Thyroid gland (tissue), 4 donors: ENCODE results near the gene NFIX. TPM values are rescaled to one million over a fixed set of nuclear protein-coding genes. Genes with fewer than 3 reads are reported as not detected.

Experiments used
- DNase-seq, 2 donors: peaks; one replicate each; pipeline ENCODE4 v3.0.0-alpha.2; 2019
- H3K27ac ChIP-seq, 3 donors: fragments of 200-600 bp; sonication (generic); 1 replicate in 2 of 3; 2 replicates in 1 of 3; pipeline ENCODE4 v1.5.1; 2016 to 2019; ENCODE audit warnings: mild to moderate bottlenecking in 1 of 3, moderate library complexity in 1 of 3
- H3K27me3 ChIP-seq: fragments of 200-600 bp; sonication (generic); one replicate; pipeline ENCODE4 v1.5.1; 2019
- H3K36me3 ChIP-seq, 2 donors: fragments of 200-600 bp; sonication (generic); one replicate each; pipeline ENCODE4 v1.5.1; 2016 to 2019
- H3K4me1 ChIP-seq, 2 donors: fragments of 200-600 bp; sonication (generic); one replicate each; pipeline ENCODE4 v1.5.1; 2017 to 2019
- H3K4me3 ChIP-seq, 3 donors: fragments of 200-600 bp; sonication (generic); replicated peaks in 1 of 3; 1 replicate in 2 of 3; 2 replicates in 1 of 3; pipeline ENCODE4 v1.5.1; 2016; ENCODE audit warnings: mild to moderate bottlenecking in 1 of 3
- H3K9me3 ChIP-seq: fragments of 200-600 bp; sonication (generic); one replicate; pipeline ENCODE4 v1.5.1; 2017
- POLR2A ChIP-seq, 2 donors: fragments of 450-650 bp; IDR thresholded peaks; one replicate each; pipeline ENCODE4 v1.6.1; 2017; ENCODE audit warnings: antibody characterized with exemption in 2 of 2, mild to moderate bottlenecking in 2 of 2, moderate library complexity in 1 of 2
- WGBS, 2 donors: methylation state at CpG; one replicate each; pipeline ENCODE4 v1.1.5; 2017; 5-methylcytosine and 5-hydroxymethylcytosine counted together
- intact Hi-C: fragments of 100-400 bp; cut with DNase I; formaldehyde crosslinking; loops from one replicate; pipeline ENCODE4 v1.15.1; 2023
- total RNA-seq, 4 donors: library from RNA; depleted of rRNA; stranded (reverse); fragments of >200 nt; gene quantifications; one replicate each; pipeline ENCODE4 v1.2.3, GENCODE V29; 2016
- TF ChIP-seq, protein P1 (sequence below), 6 experiments: fragments of 200-600 bp in 3 of 6; fragments of 450-650 bp in 3 of 6; sonication (generic) in 3 of 6; IDR thresholded peaks; one replicate each; pipeline ENCODE4 v1.5.1; 2016 to 2019; ENCODE audit warnings: antibody characterized with exemption in 6 of 6, mild to moderate bottlenecking in 2 of 6, inconsistent platforms in 1 of 6, moderate library complexity in 1 of 6

The NFIX gene
- total RNA-seq, 4 donors from 2014 or later = 38.8 to 70.2 (median 62.4) TPM

- DNase-seq = peak; percentile 67 to 73
- no peaks in the 10 kb centered on the region for H3K9me3 ChIP-seq
- intact Hi-C loops = loop anchor here (2.0 kb wide), 2 partner anchors 77 to 111 kb away; no protein-coding TSS in a partner anchor
- H3K36me3 ChIP-seq = no peaks in the 10 kb centered on the region
- H3K4me3 ChIP-seq = no peak overlapping the region
- H3K4me1 ChIP-seq = peaks cover 4 to 14% of the 10 kb centered on the region in 2 donors
- no peaks in the 10 kb centered on the region for H3K27me3 ChIP-seq
- 12 to 16% methylated on average over 37 to 45 of the region's 51 CpGs for WGBS, 2 donors
- TF ChIP-seq, protein P1, sequence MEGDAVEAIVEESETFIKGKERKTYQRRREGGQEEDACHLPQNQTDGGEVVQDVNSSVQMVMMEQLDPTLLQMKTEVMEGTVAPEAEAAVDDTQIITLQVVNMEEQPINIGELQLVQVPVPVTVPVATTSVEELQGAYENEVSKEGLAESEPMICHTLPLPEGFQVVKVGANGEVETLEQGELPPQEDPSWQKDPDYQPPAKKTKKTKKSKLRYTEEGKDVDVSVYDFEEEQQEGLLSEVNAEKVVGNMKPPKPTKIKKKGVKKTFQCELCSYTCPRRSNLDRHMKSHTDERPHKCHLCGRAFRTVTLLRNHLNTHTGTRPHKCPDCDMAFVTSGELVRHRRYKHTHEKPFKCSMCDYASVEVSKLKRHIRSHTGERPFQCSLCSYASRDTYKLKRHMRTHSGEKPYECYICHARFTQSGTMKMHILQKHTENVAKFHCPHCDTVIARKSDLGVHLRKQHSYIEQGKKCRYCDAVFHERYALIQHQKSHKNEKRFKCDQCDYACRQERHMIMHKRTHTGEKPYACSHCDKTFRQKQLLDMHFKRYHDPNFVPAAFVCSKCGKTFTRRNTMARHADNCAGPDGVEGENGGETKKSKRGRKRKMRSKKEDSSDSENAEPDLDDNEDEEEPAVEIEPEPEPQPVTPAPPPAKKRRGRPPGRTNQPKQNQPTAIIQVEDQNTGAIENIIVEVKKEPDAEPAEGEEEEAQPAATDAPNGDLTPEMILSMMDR (IDR thresholded peaks at IDR 0.05) = peak; percentile 75 to 99 (median 98)
- no peak for TF ChIP-seq POLR2A (IDR thresholded peaks at IDR 0.05)
- H3K27ac ChIP-seq = no peak overlapping the region
Observed at GRCh38 chr19:12983542-12984142, 11.6 kb upstream of the NFIX start.

- no peaks in the 10 kb centered on the region for H3K36me3 ChIP-seq
- 85 to 87% methylated on average over 3 of the region's 3 CpGs for WGBS, 2 donors
Observed at GRCh38 chr19:12984143-12984627, 11.1 kb upstream of the NFIX start.

GRCh38 chr19:12984683-12985048 is 10.6 kb upstream of the NFIX start:
- H3K27me3 ChIP-seq = no peaks in the 10 kb centered on the region
- no peak for DNase-seq
- TF ChIP-seq, protein P1 (IDR thresholded peaks at IDR 0.05) = no peak
- no peak for TF ChIP-seq POLR2A (IDR thresholded peaks at IDR 0.05)
- no peak overlapping the region for H3K4me3 ChIP-seq
- intact Hi-C loops = loop anchor here (5.0 kb wide), 1 partner anchor 48 kb away; no protein-coding TSS in a partner anchor
- no peaks in the 10 kb centered on the region for H3K36me3 ChIP-seq
- peaks cover 4 to 14% of the 10 kb centered on the region in 2 donors for H3K4me1 ChIP-seq
- H3K9me3 ChIP-seq = no peaks in the 10 kb centered on the region
- 31 to 60% methylated on average over 1 to 7 of the region's 10 CpGs for WGBS, 2 donors
- H3K27ac ChIP-seq = no peak overlapping the region

More at GRCh38 chr19:12984143-12984627, 11.1 kb upstream of the NFIX start:
- Histone ChIP-seq H3K27ac (no peak overlapping the region), H3K4me3 (no peak overlapping the region), H3K4me1 (peaks cover 4 to 14% of the 10 kb centered on the region in 2 donors), H3K27me3 (no peaks in the 10 kb centered on the region), H3K9me3 (no peaks in the 10 kb centered on the region)
- intact Hi-C loops = no loop called here
- TF ChIP-seq POLR2A (IDR thresholded peaks at IDR 0.05) = no peak
- TF ChIP-seq, protein P1 (IDR thresholded peaks at IDR 0.05) = no peak
- DNase-seq = no peak

- H3K36me3 ChIP-seq = no peaks in the 10 kb centered on the region
- H3K4me1 ChIP-seq = peaks cover 4 to 14% of the 10 kb centered on the region in 2 donors
- 60 to 65% methylated on average over 13 to 14 of the region's 16 CpGs for WGBS, 2 donors
- no peak for TF ChIP-seq POLR2A (IDR thresholded peaks at IDR 0.05)
- TF ChIP-seq, protein P1 (IDR thresholded peaks at IDR 0.05) = no peak
- intact Hi-C loops = loop anchor here (5.0 kb wide), 1 partner anchor 47 kb away; no protein-coding TSS in a partner anchor
- no peaks in the 10 kb centered on the region for H3K9me3 ChIP-seq
- H3K4me3 ChIP-seq = no peak overlapping the region
- H3K27me3 ChIP-seq = no peaks in the 10 kb centered on the region
- H3K27ac ChIP-seq = no peak overlapping the region
- peak; percentile 48 to 62 for DNase-seq
Observed at GRCh38 chr19:12985049-12985776, 10.1 kb upstream of the NFIX start.

DNA sequence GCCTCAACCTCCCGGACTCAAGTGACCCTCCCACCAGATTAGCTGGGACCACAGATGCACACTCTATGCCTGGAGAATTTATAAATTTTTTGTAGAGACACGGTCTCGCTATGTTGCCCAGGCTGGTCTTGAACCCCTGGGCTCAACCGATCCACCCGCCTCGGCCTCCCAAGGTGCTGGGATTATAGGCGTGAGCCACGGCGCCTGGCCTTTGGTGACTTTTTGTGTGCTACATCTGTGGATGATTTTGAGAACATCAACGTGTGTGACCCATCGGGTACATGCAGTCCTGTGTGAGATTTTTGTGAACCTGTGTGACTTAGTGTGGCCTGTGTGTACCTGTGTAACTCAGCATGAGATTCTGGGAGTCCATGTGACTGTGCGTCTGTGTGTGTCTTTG is 8.5 kb upstream of the NFIX start:
- Histone ChIP-seq H3K27ac (no peak overlapping the region), H3K9me3 (no peaks in the 10 kb centered on the region), H3K36me3 (no peaks in the 10 kb centered on the region), H3K27me3 (no peaks in the 10 kb centered on the region), H3K4me3 (no peak overlapping the region), H3K4me1 (peaks cover 4 to 14% of the 10 kb centered on the region in 2 donors)
- TF ChIP-seq POLR2A (IDR thresholded peaks at IDR 0.05) = no peak
- TF ChIP-seq, protein P1 (IDR thresholded peaks at IDR 0.05) = no peak
- intact Hi-C loops = loop anchor here (5.0 kb wide), 1 partner anchor 46 kb away; no protein-coding TSS in a partner anchor
- 93 to 95% methylated on average over 4 to 12 of the region's 12 CpGs for WGBS, 2 donors
- DNase-seq = no peak
